B cell (primary cell): ENCODE data around the gene ZDHHC14. TPM values are rescaled to one million over a fixed set of nuclear protein-coding genes. Genes with fewer than 3 reads are reported as not detected.

Source experiments
- ATAC-seq: fragments of 200-7000 bp; cut with Tn5 transposase; one replicate; pipeline ENCODE4 v1.10.0; 2021; ENCODE audit warnings: low read depth, mild to moderate bottlenecking, moderate number of reproducible peaks, moderate library complexity
- CTCF ChIA-PET: fragments of 350-600 bp; sonication (Branson Sonifier 250); formaldehyde crosslinking; loops from one replicate; lab custom pipeline; 2021; ENCODE audit warnings: antibody characterized with exemption, inconsistent platforms; lab: Charles Lee
- POLR2A ChIA-PET: fragments of 350-600 bp; sonication (Branson Sonifier 250); formaldehyde crosslinking; loops from one replicate; lab custom pipeline; 2021; ENCODE audit warnings: antibody characterized with exemption; lab: Charles Lee
- DNase-seq: peaks from one replicate; pipeline ENCODE4 v3.0.0; 2013
- H2AFZ ChIP-seq: 2 replicates; pipeline ENCODE4 v1.6.1; 2012; ENCODE audit warnings: mild to moderate bottlenecking, low read depth, low read length; ENCODE audit not compliant: insufficient read depth, poor library complexity, severe bottlenecking
- H3K27ac ChIP-seq, 2 donors: 1 replicate in 1 of 2; 2 replicates in 1 of 2; pipeline ENCODE4 v1.5.1; 2012 to 2013; ENCODE audit warnings: low read length in 2 of 2, mild to moderate bottlenecking in 2 of 2, moderate library complexity in 1 of 2
- H3K27me3 ChIP-seq, 4 experiments: fragments of 200-600 bp in 1 of 4; sonication (generic) in 1 of 4; replicated peaks in 1 of 4; 1 replicate in 2 of 4; 2 replicates in 2 of 4; pipeline versions ENCODE4 v1.6.1 to v1.7.0; 2013 to 2016; ENCODE audit warnings: low read length in 3 of 4, mild to moderate bottlenecking in 2 of 4, mixed read lengths in 1 of 4, moderate library complexity in 1 of 4; ENCODE audit not compliant: insufficient read depth in 4 of 4, control insufficient read depth in 3 of 4; ENCODE audit errors: control extremely low read depth in 1 of 4
- H3K36me3 ChIP-seq, 2 experiments: replicated peaks in 1 of 2; 1 replicate in 1 of 2; 2 replicates in 1 of 2; pipeline versions ENCODE4 v1.6.1 to v1.7.1; 2013; ENCODE audit warnings: low read length in 1 of 2; ENCODE audit not compliant: insufficient read depth in 2 of 2, control insufficient read depth in 1 of 2; ENCODE audit errors: control extremely low read depth in 1 of 2, extremely low read depth in 1 of 2
- H3K4me1 ChIP-seq, 2 donors: fragments of 200-600 bp in 1 of 2; sonication (generic) in 1 of 2; 1 replicate in 1 of 2; 2 replicates in 1 of 2; pipeline versions ENCODE4 v1.5.1 to v1.6.1; 2013 to 2017; ENCODE audit warnings: low read length in 2 of 2; ENCODE audit not compliant: control insufficient read depth in 2 of 2, insufficient read depth in 2 of 2
- H3K4me2 ChIP-seq: replicated peaks from 2 replicates; pipeline ENCODE3; 2012; ENCODE audit warnings: mild to moderate bottlenecking, low read depth, low read length; ENCODE audit not compliant: poor library complexity, severe bottlenecking
- H3K4me3 ChIP-seq, 5 experiments: fragments of 200-600 bp in 1 of 5; sonication (generic) in 1 of 5; 1 replicate in 3 of 5; 2 replicates in 2 of 5; pipeline versions ENCODE4 v1.5.1 to v1.7.0; 2011 to 2016; ENCODE audit warnings: low read length in 4 of 5, mild to moderate bottlenecking in 4 of 5, low read depth in 2 of 5, control low read depth in 1 of 5, moderate library complexity in 1 of 5; ENCODE audit not compliant: insufficient read depth in 1 of 5; ENCODE audit errors: control extremely low read depth in 1 of 5, extremely low read depth in 1 of 5
- H3K79me2 ChIP-seq: fragments of 200-600 bp; sonication (generic); one replicate; pipeline ENCODE4 v1.6.0; 2016; ENCODE audit warnings: low read length; ENCODE audit not compliant: control insufficient read depth, insufficient read depth
- H3K9ac ChIP-seq: fragments of 200-600 bp; sonication (generic); 2 replicates; pipeline ENCODE4 v1.6.1; 2017; ENCODE audit warnings: mild to moderate bottlenecking, low read length, moderate library complexity
- H3K9me3 ChIP-seq, 3 donors: one replicate each; pipeline versions ENCODE4 v1.6.1 to v1.7.1; 2013; ENCODE audit warnings: low read length in 2 of 3; ENCODE audit not compliant: control insufficient read depth in 2 of 3, insufficient read depth in 1 of 3; ENCODE audit errors: control extremely low read depth in 1 of 3
- H4K20me1 ChIP-seq: 2 replicates; pipeline ENCODE4 v1.6.0; 2012; ENCODE audit warnings: mild to moderate bottlenecking, low read length; ENCODE audit not compliant: insufficient read depth, control insufficient read depth, poor library complexity, severe bottlenecking
- H3K27ac Mint-ChIP-seq: one replicate; pipeline ENCODE4 v1.8.0; 2021; ENCODE audit warnings: mixed read lengths
- H3K27me3 Mint-ChIP-seq: one replicate; pipeline ENCODE4 v1.8.0; 2021; ENCODE audit warnings: mixed read lengths
- H3K4me1 Mint-ChIP-seq: one replicate; pipeline ENCODE4 v1.8.0; 2021; ENCODE audit warnings: mixed read lengths
- H3K4me3 Mint-ChIP-seq: one replicate; pipeline ENCODE4 v1.8.0; 2021; ENCODE audit warnings: mixed read lengths
- H3K9me3 Mint-ChIP-seq: one replicate; pipeline ENCODE4 v1.8.0; 2022; ENCODE audit warnings: mixed read lengths; ENCODE audit not compliant: insufficient read depth
- EZH2 ChIP-seq: IDR thresholded peaks from 2 replicates; pipeline ENCODE4 v1.6.1; 2012; ENCODE audit warnings: borderline replicate concordance, low read depth, mild to moderate bottlenecking, moderate library complexity, low read length; ENCODE audit not compliant: insufficient read depth, poor library complexity, severe bottlenecking
- WGBS: methylation state at CpG from one replicate; pipeline ENCODE4 v1.1.5; 2013; ENCODE audit warnings: missing lambda C conversion rate; ENCODE audit not compliant: insufficient coverage; 5-methylcytosine and 5-hydroxymethylcytosine counted together
- intact Hi-C: fragments of 100-400 bp; cut with micrococcal nuclease; formaldehyde crosslinking; loops from one replicate; pipeline ENCODE4 v1.10.0; 2022
- polyA plus RNA-seq: library from polyadenylated mRNA; depleted of rRNA; stranded (reverse); fragments of >200 nt; gene quantifications from 2 replicates; pipeline ENCODE4 v1.2.3, GENCODE V29; 2012
- total RNA-seq, 2 donors: library from RNA; stranded (reverse); fragments of 120-200 nt in 1 of 2; gene quantifications; 1 replicate in 1 of 2; 2 replicates in 1 of 2; pipeline versions ENCODE4 v1.2.3 to v1.2.4, GENCODE V29; 2013 to 2022
- TF ChIP-seq, protein P1 (sequence below): fragments of 200-600 bp; IDR thresholded peaks from one replicate; pipeline ENCODE4 v1.8.0; 2022; ENCODE audit warnings: antibody characterized with exemption, mild to moderate bottlenecking

ZDHHC14 gene
- total and polyA plus RNA-seq, 2 donors (not counting 1 experiment from before 2014, with no cell fraction given), result 8.8 to 50.4 TPM

DNA sequence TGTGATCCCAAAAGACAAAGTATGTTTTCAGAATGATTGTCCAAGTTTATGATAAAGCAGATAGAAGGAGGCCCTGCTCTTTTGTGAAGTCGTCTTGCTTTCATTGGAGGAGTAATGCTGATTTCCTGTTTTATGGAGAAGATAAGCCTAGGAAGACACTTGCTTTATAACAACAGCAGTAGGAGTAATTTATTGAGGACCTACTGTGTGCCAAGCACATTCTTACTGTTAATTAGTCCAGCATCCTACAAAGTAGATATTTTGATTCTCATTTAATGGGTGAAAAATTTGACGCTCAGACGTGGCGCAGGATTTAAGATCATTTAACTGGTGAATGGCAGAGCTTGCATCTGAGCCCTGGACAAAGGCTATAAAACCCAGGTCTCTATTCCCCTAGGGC lies 87.6 kb downstream of the ZDHHC14 start:
- CTCF ChIA-PET, result no interaction called here
- peaks cover 17 to 21% of the 10 kb centered on the region in 2 donors for H3K4me1 ChIP-seq
- Mint-ChIP-seq H3K4me1 (peaks cover 32% of the 10 kb centered on the region), H3K9me3 (no peaks in the 10 kb centered on the region), H3K27me3 (no peaks in the 10 kb centered on the region), H3K27ac (peak overlapping the region; percentile 67), H3K4me3 (no peak overlapping the region)
- no peak for ATAC-seq
- WGBS, result no CpG with 5 or more reads among the region's 4 CpGs
- H3K4me3 ChIP-seq, result no peak overlapping the region
- H3K9me3 ChIP-seq, result no peaks in the 10 kb centered on the region
- H2AFZ ChIP-seq, result no peak overlapping the region
- no peaks in the 10 kb centered on the region for H4K20me1 ChIP-seq
- no peaks in the 10 kb centered on the region for H3K36me3 ChIP-seq
- H3K9ac ChIP-seq, result no peak overlapping the region
- POLR2A ChIA-PET, result no interaction called here
- no peak overlapping the region for H3K27ac ChIP-seq
- no peaks in the 10 kb centered on the region for H3K27me3 ChIP-seq
- no peaks in the 10 kb centered on the region for H3K79me2 ChIP-seq
- H3K4me2 ChIP-seq, result no peak overlapping the region
- no peak for DNase-seq
- TF ChIP-seq EZH2, result no peak
- TF ChIP-seq, protein P1, sequence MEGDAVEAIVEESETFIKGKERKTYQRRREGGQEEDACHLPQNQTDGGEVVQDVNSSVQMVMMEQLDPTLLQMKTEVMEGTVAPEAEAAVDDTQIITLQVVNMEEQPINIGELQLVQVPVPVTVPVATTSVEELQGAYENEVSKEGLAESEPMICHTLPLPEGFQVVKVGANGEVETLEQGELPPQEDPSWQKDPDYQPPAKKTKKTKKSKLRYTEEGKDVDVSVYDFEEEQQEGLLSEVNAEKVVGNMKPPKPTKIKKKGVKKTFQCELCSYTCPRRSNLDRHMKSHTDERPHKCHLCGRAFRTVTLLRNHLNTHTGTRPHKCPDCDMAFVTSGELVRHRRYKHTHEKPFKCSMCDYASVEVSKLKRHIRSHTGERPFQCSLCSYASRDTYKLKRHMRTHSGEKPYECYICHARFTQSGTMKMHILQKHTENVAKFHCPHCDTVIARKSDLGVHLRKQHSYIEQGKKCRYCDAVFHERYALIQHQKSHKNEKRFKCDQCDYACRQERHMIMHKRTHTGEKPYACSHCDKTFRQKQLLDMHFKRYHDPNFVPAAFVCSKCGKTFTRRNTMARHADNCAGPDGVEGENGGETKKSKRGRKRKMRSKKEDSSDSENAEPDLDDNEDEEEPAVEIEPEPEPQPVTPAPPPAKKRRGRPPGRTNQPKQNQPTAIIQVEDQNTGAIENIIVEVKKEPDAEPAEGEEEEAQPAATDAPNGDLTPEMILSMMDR, result no peak
- intact Hi-C loops, result loop anchor here (10.0 kb wide), 2 partner anchors 56 to 126 kb away; no protein-coding TSS in a partner anchor

DNA sequence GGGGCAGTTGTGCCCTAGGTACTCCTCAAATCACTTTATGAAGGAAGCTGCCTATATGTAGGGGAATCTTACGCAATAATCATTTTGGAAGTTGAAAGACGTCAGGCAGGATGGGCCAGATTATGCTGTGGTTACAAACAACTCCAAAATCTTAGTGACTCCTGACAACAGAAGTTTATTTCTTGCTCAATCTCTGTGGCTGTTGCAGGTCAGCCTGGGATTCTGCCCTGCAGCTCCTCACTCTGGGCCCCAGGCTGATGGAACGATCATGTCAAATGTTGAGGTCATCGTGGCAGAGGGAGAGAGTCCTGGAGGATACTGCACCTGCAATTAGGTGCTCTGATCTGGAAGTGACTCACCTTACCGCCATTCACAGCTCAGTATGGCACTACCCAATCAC lies 88.4 kb downstream of the ZDHHC14 start:
- no peak overlapping the region for H2AFZ ChIP-seq
- Mint-ChIP-seq H3K27ac (peak overlapping the region; percentile 67), H3K4me1 (peaks cover 30% of the 10 kb centered on the region), H3K4me3 (no peak overlapping the region), H3K9me3 (no peaks in the 10 kb centered on the region), H3K27me3 (no peaks in the 10 kb centered on the region)
- 90% methylated on average over 3 of the region's 5 CpGs for WGBS
- no peaks in the 10 kb centered on the region for H3K36me3 ChIP-seq
- no peaks in the 10 kb centered on the region for H3K79me2 ChIP-seq
- H3K9me3 ChIP-seq, result no peaks in the 10 kb centered on the region
- DNase-seq, result no peak
- TF ChIP-seq, protein P1, result no peak
- no peak for TF ChIP-seq EZH2
- no peak overlapping the region for H3K4me2 ChIP-seq
- H4K20me1 ChIP-seq, result no peaks in the 10 kb centered on the region
- H3K27me3 ChIP-seq, result no peaks in the 10 kb centered on the region
- no peak overlapping the region for H3K4me3 ChIP-seq
- ChIA-PET CTCF (interaction anchor here (0.6 kb wide), 1 partner anchor 48 kb away, joined by 3 read pairs; no protein-coding TSS in a partner anchor), POLR2A (interaction anchor here (0.6 kb wide), 1 partner anchor 89 kb away, joined by 4 read pairs; no protein-coding TSS in a partner anchor)
- no peak overlapping the region for H3K27ac ChIP-seq
- no peak overlapping the region for H3K9ac ChIP-seq
- peaks cover 12 to 16% of the 10 kb centered on the region in 2 donors for H3K4me1 ChIP-seq
- intact Hi-C loops, result loop anchor here (10.0 kb wide), 2 partner anchors 55 to 125 kb away; no protein-coding TSS in a partner anchor
- no peak for ATAC-seq
